Endometrial microvascular endothelial cells (primary cell): ENCODE results near the gene KRT78. TPM values are rescaled to one million over a fixed set of nuclear protein-coding genes. Genes with fewer than 3 reads are reported as not detected.
"Not testable (repeated sequence)": the region's sequence is repeated elsewhere in the genome, so short reads cannot be mapped to it uniquely, and the experiment has no call there.

ENCODE experiments used
- in situ Hi-C: cut with HindIII; loops from 2 replicates; pipeline ENCODE4 v1.10.0; 2017; ENCODE audit warnings: low sequenced_read_pairs, low pct_unique_long_range_greater_than_20kb; ENCODE audit errors: inconsistent ontology term
- total RNA-seq: library from RNA; depleted of rRNA; stranded (reverse); fragments of >200 nt; gene quantifications from one replicate; pipeline ENCODE4 v1.2.3, GENCODE V29; 2015; ENCODE audit errors: inconsistent ontology term

Gene KRT78
- total RNA-seq, 1 donor from 2014 or later: not detected

GRCh38 chr12:52873832-52874572 is 25.2 kb upstream of the KRT78 start:
- in situ Hi-C loops: no loop called here

- in situ Hi-C loops: no loop called here
These were observed 24.7 kb upstream of the KRT78 start for GRCh38 chr12:52873513-52873831.

DNA sequence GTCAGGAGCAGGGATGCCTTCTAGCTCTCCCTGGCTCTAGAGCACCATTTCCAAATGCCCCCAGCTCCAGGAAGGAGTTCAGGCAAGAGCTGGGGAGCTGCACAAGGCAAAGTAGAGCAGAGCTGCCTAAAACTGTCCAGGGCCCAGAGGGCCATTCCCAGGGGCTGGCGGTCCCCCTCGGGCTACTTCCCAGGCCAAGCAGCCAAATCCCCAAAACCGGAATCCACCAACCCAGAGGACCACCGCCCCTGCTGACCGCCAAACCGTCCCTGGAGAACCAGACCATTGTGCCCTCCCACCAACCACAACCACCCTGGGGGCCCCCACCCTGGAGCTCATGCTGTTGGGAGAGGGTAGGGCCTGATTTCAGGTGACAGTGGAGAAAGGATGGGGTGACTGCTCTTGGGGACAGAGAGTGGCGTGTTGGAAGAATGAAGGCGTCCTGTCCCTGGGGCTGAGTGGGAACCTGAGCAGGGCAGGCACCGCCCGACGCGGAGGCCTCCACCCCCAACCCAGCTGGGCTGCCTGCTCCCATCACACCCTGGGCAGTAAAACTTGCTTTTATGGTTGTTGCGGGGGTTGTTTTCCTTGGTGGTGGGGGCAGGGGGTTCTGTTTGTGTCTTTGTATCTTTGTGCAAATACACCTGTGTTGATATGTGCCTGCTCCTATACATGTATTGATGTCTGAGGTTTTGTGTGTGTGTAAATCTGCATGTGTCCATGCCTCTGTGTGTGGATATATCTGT is 24.0 kb upstream of the KRT78 start:
- in situ Hi-C loops: no loop called here

- in situ Hi-C loops: no loop called here
These were observed 22.7 kb upstream of the KRT78 start for GRCh38 chr12:52871291-52872039.

GRCh38 chr12:52870361-52871290 is 21.8 kb upstream of the KRT78 start:
- in situ Hi-C loops: no loop called here

- in situ Hi-C loops: no loop called here
These were observed 18.8 kb upstream of the KRT78 start for GRCh38 chr12:52867642-52868041.

- in situ Hi-C loops: no loop called here
These were observed 18.4 kb upstream of the KRT78 start for GRCh38 chr12:52867152-52867551.

DNA sequence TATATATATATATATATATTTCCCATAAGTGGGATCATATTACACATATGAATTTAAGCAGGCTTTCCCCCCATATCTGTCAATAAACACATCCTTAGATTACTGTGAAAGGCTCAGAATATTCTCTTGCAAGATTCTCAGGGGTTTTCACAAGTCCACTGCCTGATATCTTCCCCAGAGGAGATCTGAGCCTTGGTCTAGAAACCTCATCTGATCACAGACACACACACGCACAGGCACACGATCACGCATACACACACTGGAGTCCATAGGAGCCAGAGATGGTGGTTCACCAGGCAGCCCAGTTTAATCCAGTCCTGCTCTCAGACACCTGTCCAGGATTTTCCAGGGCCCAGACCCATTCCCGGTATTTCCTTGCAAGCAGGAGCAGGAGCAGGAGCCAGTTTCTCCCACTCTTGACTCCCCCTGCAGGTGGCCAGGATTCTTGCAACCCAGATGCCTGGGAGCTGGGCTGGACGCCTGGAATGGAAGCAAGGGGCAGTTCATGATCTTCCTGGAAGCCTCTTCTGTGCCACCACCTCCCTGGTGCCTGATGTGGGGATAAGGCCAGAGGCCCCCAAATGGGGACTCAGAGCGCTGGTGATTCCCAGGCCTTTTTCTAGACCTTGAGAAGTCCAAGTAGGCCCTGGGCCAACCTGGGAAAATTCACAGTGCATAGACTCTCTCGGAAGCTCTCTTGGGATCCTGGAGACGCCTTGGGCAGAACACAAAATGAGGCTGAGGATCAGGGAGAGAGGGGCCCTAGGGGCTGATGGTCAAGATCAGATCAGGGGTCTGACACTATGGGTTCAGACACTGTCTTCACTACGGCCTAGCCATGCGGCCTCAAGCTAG is 16.5 kb upstream of the KRT78 start:
- in situ Hi-C loops: no loop called here

- in situ Hi-C loops: no loop called here
These were observed 13.2 kb upstream of the KRT78 start for GRCh38 chr12:52862023-52862422.

- in situ Hi-C loops: no loop called here
These were observed 12.7 kb upstream of the KRT78 start for GRCh38 chr12:52861511-52861910.

DNA sequence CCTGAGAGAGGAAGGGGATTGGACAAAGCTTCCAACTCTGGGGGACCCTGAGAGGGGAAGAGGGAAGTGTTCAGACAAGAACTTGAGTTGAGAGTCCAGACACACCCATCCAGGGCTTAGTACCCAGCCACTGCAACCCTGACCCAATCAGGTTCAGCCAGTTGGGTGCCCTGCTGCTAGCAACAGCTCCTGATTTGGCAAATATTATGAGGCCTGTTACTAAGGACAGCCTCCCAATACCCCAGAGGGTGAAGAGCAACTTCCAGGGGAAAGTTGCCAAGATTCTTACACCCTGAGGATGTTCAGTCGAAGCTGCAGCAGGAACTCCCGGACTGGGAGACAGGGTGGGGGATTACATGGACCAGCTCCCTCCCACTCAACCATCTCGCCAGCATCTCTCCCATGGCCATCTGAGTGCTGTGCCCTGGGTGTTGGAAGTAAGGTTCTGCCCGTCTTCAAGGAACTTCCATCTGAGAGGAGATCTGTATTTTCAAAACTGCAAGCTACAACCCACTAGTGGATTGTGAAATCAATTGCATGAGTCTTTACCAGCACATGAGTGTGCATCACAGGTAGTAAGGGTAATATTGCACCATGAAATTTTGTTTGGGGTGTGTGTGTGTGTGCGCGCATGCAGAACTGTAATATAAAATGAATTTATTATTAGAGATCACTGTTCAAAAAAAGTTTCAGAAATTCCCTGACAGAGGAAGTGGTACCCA is 11.5 kb upstream of the KRT78 start:
- in situ Hi-C loops: no loop called here

GRCh38 chr12:52857500-52857899 is 8.7 kb upstream of the KRT78 start:
- in situ Hi-C loops: no loop called here

DNA sequence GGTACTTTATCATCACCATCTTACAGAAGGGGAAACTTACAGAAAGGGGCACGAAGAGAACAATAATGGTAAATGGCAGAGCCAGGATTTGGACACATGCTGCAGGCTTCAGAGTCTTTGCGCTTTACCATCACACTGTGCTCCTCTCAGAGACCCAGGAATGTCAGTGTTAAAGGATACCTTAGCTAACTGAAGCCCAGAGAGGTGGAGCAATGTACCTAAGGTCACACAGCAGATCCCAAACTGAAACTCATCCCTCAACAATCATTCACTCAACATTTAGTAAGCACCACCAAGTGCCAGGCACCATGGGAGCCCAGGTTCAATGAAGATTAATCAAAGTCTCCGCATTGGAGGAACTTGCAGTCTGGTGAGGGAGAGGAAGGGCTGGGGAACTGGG is 8.0 kb upstream of the KRT78 start:
- in situ Hi-C loops: no loop called here

DNA sequence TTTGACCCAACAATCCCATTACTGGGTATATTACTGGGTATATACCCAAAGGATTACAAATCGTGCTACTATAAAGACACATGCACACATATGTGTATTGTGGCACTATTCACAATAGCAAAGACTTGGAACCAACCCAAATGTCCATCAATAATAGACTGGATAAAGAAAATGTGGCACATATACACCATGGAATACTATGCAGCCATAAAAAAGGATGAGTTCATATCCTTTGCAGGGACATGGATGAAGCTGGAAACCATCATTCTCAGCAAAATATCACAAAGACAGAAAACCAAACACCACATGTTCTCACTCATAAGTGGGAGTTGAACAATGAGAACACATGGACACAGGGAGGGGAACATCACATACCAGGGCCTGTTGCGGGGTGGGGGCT is 7.3 kb upstream of the KRT78 start:
- in situ Hi-C loops: not testable (repeated sequence)

GRCh38 chr12:52851787-52852186 is 3.0 kb upstream of the KRT78 start:
- in situ Hi-C loops: no loop called here

DNA sequence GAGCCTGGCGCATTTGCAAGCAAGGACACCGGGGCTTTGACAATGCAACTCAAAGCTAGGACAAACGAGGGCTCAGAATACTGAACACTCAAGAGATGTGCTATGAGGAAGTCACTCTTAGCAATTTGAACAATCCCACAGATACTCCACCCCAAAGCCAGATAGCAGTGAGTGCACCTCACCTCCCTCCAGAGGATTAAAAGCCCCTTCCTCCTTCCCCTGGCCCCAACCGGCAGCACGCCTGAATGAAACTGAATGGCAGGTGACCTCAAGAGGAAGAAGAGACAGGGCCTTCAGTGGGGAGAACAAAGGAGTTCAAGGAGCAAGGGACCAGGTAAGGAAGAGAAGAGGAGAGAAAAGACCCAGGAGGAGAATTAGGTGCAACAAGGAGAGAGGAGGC is 1.9 kb upstream of the KRT78 start:
- in situ Hi-C loops: no loop called here

DNA sequence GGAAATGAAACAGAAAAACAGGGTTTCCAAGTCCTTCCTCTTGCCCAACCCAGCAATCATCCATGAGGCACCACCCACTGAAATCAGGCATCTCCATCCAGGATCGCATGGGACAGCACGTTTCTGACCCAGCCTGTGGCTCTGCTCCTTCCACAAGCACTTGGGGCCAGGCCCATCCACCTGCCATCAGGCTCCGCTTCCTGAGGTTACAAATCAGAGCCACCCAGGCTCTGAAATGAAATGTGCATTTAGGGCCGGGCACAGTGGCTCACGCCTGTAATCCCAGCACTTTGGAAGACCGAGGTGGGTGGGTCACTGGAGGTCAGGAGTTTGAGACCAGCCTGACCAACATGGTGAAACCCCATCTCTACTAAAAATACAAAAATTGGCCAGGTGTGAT is 717 bp upstream of the KRT78 start:
- in situ Hi-C loops: no loop called here
